Gastrocnemius medialis (tissue), 4 donors: ENCODE measurements around the gene ABR.

Source experiments
- POLR2A ChIP-seq, 2 donors: fragments of 450-650 bp; IDR thresholded peaks; one replicate each; pipeline ENCODE4 v1.6.1; 2017; ENCODE audit warnings: antibody characterized with exemption in 2 of 2, mild to moderate bottlenecking in 2 of 2, moderate library complexity in 2 of 2
- TF ChIP-seq, protein P1 (sequence below), 5 experiments: fragments of 450-650 bp in 3 of 5; fragments of 200-600 bp in 2 of 5; sonication (generic) in 2 of 5; IDR thresholded peaks in 4 of 5; conservative IDR thresholded peaks in 1 of 5; 1 replicate in 4 of 5; 2 replicates in 1 of 5; pipeline ENCODE4 v1.5.1; 2016 to 2019; ENCODE audit warnings: antibody characterized with exemption in 5 of 5, mild to moderate bottlenecking in 3 of 5, moderate library complexity in 3 of 5

GRCh38 chr17:1142561-1142971 is 37.2 kb downstream of the ABR start:
- TF ChIP-seq, protein P1, sequence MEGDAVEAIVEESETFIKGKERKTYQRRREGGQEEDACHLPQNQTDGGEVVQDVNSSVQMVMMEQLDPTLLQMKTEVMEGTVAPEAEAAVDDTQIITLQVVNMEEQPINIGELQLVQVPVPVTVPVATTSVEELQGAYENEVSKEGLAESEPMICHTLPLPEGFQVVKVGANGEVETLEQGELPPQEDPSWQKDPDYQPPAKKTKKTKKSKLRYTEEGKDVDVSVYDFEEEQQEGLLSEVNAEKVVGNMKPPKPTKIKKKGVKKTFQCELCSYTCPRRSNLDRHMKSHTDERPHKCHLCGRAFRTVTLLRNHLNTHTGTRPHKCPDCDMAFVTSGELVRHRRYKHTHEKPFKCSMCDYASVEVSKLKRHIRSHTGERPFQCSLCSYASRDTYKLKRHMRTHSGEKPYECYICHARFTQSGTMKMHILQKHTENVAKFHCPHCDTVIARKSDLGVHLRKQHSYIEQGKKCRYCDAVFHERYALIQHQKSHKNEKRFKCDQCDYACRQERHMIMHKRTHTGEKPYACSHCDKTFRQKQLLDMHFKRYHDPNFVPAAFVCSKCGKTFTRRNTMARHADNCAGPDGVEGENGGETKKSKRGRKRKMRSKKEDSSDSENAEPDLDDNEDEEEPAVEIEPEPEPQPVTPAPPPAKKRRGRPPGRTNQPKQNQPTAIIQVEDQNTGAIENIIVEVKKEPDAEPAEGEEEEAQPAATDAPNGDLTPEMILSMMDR (IDR thresholded peaks at IDR 0.05 in 4 of 5, conservative IDR thresholded peaks at IDR 0.05 in 1 of 5): no peak
- no peak for TF ChIP-seq POLR2A (IDR thresholded peaks at IDR 0.05)
